IPS-20b (cell line): ENCODE results near the gene SEPTIN11.
"Not testable (repeated sequence)": the region's sequence is repeated elsewhere in the genome, so short reads cannot be mapped to it uniquely, and the experiment has no call there.

Experiments used
- H3K27ac ChIP-seq: one replicate; pipeline ENCODE4 v1.5.1; 2013; ENCODE audit warnings: low read length
- H3K27me3 ChIP-seq: 2 replicates; pipeline ENCODE4 v1.6.1; 2013; ENCODE audit warnings: mild to moderate bottlenecking, low read length, inconsistent platforms; ENCODE audit not compliant: insufficient read depth
- H3K36me3 ChIP-seq: 2 replicates; pipeline ENCODE4 v1.6.1; 2013; ENCODE audit warnings: low read depth, mild to moderate bottlenecking, inconsistent platforms, low read length, moderate library complexity; ENCODE audit not compliant: insufficient read depth
- H3K4me1 ChIP-seq: 2 replicates; pipeline ENCODE4 v1.6.1; 2013; ENCODE audit warnings: mild to moderate bottlenecking, control low read depth, inconsistent platforms, low read length, moderate library complexity; ENCODE audit not compliant: insufficient read depth
- H3K4me3 ChIP-seq: 2 replicates; pipeline ENCODE4 v1.5.1; 2013; ENCODE audit warnings: mild to moderate bottlenecking, low read length, inconsistent platforms
- H3K9ac ChIP-seq: 2 replicates; pipeline ENCODE4 v1.6.1; 2013; ENCODE audit warnings: low read depth, mild to moderate bottlenecking, inconsistent platforms, low read length, moderate library complexity
- H3K9me3 ChIP-seq: 2 replicates; pipeline ENCODE4 v1.6.1; 2013; ENCODE audit warnings: mild to moderate bottlenecking, low read depth, low read length, inconsistent platforms; ENCODE audit not compliant: insufficient read depth

The SEPTIN11 gene

GRCh38 chr4:76953956-76954355 lies 4.4 kb downstream of the SEPTIN11 start:
- Histone ChIP-seq H3K27ac (no peak overlapping the region), H3K27me3 (peaks cover 12% of the 10 kb centered on the region; the same call in 1 of the 2 replicates), H3K9me3 (no peaks in the 10 kb centered on the region), H3K4me3 (no peak overlapping the region), H3K36me3 (no peaks in the 10 kb centered on the region), H3K4me1 (peaks cover 27% of the 10 kb centered on the region), H3K9ac (no peak overlapping the region)

GRCh38 chr4:76954489-76954888 lies 4.9 kb downstream of the SEPTIN11 start:
- no peaks in the 10 kb centered on the region for H3K36me3 ChIP-seq
- H3K27ac ChIP-seq, result no peak overlapping the region

GRCh38 chr4:76955182-76955581 lies 5.6 kb downstream of the SEPTIN11 start:
- H3K4me1 ChIP-seq, result peaks cover 27% of the 10 kb centered on the region
- H3K27ac ChIP-seq, result no peak overlapping the region
- H3K27me3 ChIP-seq, result peaks cover 12% of the 10 kb centered on the region; the same call in 1 of the 2 replicates
- no peaks in the 10 kb centered on the region for H3K9me3 ChIP-seq
- H3K36me3 ChIP-seq, result no peaks in the 10 kb centered on the region
- no peak overlapping the region for H3K4me3 ChIP-seq
- no peak overlapping the region for H3K9ac ChIP-seq

More at GRCh38 chr4:76954489-76954888, 4.9 kb downstream of the SEPTIN11 start:
- no peak overlapping the region for H3K4me3 ChIP-seq
- H3K27me3 ChIP-seq, result peaks cover 12% of the 10 kb centered on the region; the same call in 1 of the 2 replicates
- no peaks in the 10 kb centered on the region for H3K9me3 ChIP-seq
- H3K4me1 ChIP-seq, result peaks cover 27% of the 10 kb centered on the region
- H3K9ac ChIP-seq, result no peak overlapping the region

GRCh38 chr4:76957004-76957738 lies 7.6 kb downstream of the SEPTIN11 start:
- Histone ChIP-seq H3K4me3 (no peak overlapping the region), H3K4me1 (peaks cover 17% of the 10 kb centered on the region), H3K36me3 (no peaks in the 10 kb centered on the region), H3K27me3 (peaks cover under 1% of the 10 kb centered on the region; the same call in 1 of the 2 replicates), H3K9ac (no peak overlapping the region), H3K27ac (no peak overlapping the region), H3K9me3 (no peaks in the 10 kb centered on the region)

- Histone ChIP-seq H3K27me3 (no peaks in the 10 kb centered on the region), H3K9me3 (no peaks in the 10 kb centered on the region), H3K4me1 (peaks cover 7% of the 10 kb centered on the region; the same call in 1 of the 2 replicates), H3K27ac (no peak overlapping the region), H3K4me3 (no peak overlapping the region), H3K36me3 (no peaks in the 10 kb centered on the region), H3K9ac (no peak overlapping the region)
These were observed 9.3 kb downstream of the SEPTIN11 start for GRCh38 chr4:76958891-76959290.

- Histone ChIP-seq H3K4me3 (no peak overlapping the region), H3K4me1 (no peaks in the 10 kb centered on the region), H3K27me3 (no peaks in the 10 kb centered on the region), H3K36me3 (no peaks in the 10 kb centered on the region), H3K9me3 (no peaks in the 10 kb centered on the region), H3K27ac (no peak overlapping the region), H3K9ac (no peak overlapping the region)
These were observed 10.5 kb downstream of the SEPTIN11 start for GRCh38 chr4:76960014-76960413.

GRCh38 chr4:76962406-76963130 lies 13.0 kb downstream of the SEPTIN11 start:
- Histone ChIP-seq H3K4me1 (no peaks in the 10 kb centered on the region; the same call in 1 of the 2 replicates), H3K9me3 (no peaks in the 10 kb centered on the region), H3K36me3 (no peaks in the 10 kb centered on the region), H3K27me3 (no peaks in the 10 kb centered on the region), H3K9ac (no peak overlapping the region), H3K4me3 (no peak overlapping the region), H3K27ac (no peak overlapping the region)

- H3K27me3 ChIP-seq, result no peaks in the 10 kb centered on the region
- no peaks in the 10 kb centered on the region for H3K9me3 ChIP-seq
- no peak overlapping the region for H3K4me3 ChIP-seq
- H3K9ac ChIP-seq, result no peak overlapping the region
- no peaks in the 10 kb centered on the region for H3K36me3 ChIP-seq
- no peak overlapping the region for H3K27ac ChIP-seq
- no peaks in the 10 kb centered on the region; the same call in 1 of the 2 replicates for H3K4me1 ChIP-seq
These were observed 13.7 kb downstream of the SEPTIN11 start for GRCh38 chr4:76963131-76963750.

- not testable (repeated sequence) for H3K36me3 ChIP-seq, H3K9me3 ChIP-seq, H3K9ac ChIP-seq, H3K27ac ChIP-seq, H3K4me3 ChIP-seq, H3K27me3 ChIP-seq, H3K4me1 ChIP-seq
These were observed 14.4 kb downstream of the SEPTIN11 start for GRCh38 chr4:76963927-76964326.

- no peak overlapping the region for H3K4me3 ChIP-seq
- H3K4me1 ChIP-seq, result peaks cover 9% of the 10 kb centered on the region; the same call in 1 of the 2 replicates
- H3K9ac ChIP-seq, result no peak overlapping the region
- no peaks in the 10 kb centered on the region for H3K27me3 ChIP-seq
- H3K27ac ChIP-seq, result no peak overlapping the region
- H3K9me3 ChIP-seq, result no peaks in the 10 kb centered on the region
- no peaks in the 10 kb centered on the region for H3K36me3 ChIP-seq
These were observed 15.2 kb downstream of the SEPTIN11 start for GRCh38 chr4:76964769-76965168.

GRCh38 chr4:76965866-76966579 lies 16.5 kb downstream of the SEPTIN11 start:
- H3K9me3 ChIP-seq, result no peaks in the 10 kb centered on the region
- H3K36me3 ChIP-seq, result no peaks in the 10 kb centered on the region
- H3K4me3 ChIP-seq, result no peak overlapping the region
- H3K9ac ChIP-seq, result no peak overlapping the region
- no peak overlapping the region for H3K27ac ChIP-seq
- no peaks in the 10 kb centered on the region for H3K27me3 ChIP-seq
- H3K4me1 ChIP-seq, result peaks cover 20% of the 10 kb centered on the region; the same call in 1 of the 2 replicates
